HG02759 (cell line): Measurements from ENCODE around the gene TWSG1.

Experiments
- ATAC-seq: cut with Tn5 transposase; IDR thresholded peaks from one replicate; pipeline ENCODE4 v1.9.1; 2021; ENCODE audit warnings: mild to moderate bottlenecking, moderate library complexity; ENCODE audit not compliant: unreplicated experiment

Gene TWSG1

DNA sequence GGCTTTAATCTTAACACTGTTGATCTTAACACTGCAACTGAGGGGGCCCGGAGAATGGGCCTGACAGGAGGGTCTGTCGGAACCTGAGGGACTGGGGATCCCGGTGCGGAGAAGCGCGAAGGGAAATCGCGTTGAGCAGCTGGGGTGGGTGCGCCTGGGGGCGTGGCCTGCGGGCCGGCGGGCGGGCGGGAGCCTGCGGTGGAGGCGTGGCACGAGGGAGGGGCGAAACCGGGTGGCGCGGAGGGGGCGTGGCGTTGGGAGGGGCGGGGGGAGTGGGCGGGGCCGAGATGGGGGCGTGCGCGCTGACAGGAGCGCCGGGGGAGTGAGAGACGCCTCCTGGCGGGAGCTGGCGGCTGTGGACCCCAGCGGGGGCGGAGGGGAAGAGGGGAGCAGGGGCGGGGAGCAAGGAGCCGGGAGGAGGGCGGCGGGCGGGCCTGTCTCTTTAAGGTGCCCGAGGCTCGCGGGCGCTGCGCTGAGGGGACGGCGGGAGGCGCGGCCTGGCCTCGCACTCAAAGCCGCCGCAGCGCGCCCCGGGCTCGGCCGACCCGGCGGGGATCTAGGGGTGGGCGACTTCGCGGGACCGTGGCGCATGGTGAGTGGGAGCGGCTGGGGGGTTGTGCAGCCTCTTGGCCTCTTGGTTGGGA, at the start of gene TWSG1:
TWSG1 (plus strand) TSS at position 445 of the 644 bp plus-strand sequence. CDS start 2,457 bp downstream, outside the sequence.
- peak; percentile 84 for ATAC-seq

DNA sequence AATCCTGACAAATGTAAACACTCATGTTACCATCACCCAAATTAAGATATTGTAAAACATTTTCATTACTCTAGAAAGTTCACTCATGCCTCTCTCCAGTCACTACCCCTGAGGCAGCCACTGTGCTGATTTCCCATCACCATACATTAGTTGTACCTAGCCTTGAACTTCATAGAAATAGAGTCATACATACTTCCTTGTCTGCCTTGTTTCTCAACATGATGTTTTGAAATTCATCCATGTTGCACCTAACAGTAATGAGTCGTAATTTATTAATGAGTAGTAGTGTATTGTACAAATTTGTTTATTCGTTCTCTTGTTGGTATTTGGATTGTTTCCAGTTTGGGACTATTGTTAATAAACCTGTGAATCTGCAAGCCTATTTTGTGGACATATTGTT, 49.0 kb upstream of the TWSG1 start:
- no peak for ATAC-seq

DNA sequence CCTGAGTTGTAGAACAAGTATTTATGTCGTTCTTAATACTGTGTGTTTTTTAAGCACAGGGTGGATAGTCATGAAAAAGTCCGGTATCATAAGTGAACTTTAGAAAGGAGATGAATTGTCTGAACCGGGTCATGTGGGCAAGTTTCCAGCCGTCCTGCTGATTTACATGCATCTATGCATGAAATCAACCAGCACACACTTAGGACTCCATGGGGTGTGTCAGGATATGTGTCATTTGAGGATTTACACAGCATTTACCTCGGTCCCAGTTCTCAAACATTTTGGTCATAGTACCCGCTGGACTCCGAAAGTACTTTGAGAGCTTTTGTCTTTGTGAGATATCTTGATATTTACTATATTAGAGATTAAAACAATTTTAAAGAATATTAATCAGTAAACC, 47.5 kb upstream of the TWSG1 start:
- no peak for ATAC-seq

DNA sequence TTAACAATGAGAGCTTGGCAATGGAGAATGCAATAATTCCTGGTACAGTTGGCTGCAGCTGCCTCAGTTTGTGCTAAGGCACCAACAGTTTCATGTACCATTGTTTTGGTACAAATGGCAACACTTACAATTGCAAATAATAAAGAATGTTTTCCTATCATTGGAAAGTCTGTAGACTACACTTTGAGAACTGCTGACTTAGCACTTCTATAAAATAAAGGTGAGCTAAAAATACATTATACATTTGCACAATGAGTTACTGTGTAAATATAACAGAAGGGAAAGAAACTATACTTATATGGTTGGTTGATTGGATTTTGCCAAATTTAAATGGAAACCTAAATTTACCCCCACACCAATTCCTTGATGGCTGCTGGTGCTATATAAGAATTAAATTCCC, 44.9 kb upstream of the TWSG1 start:
- no peak for ATAC-seq

- ATAC-seq, result no peak
Observed at GRCh38 chr18:9290156-9290555, 44.4 kb upstream of the TWSG1 start.

DNA sequence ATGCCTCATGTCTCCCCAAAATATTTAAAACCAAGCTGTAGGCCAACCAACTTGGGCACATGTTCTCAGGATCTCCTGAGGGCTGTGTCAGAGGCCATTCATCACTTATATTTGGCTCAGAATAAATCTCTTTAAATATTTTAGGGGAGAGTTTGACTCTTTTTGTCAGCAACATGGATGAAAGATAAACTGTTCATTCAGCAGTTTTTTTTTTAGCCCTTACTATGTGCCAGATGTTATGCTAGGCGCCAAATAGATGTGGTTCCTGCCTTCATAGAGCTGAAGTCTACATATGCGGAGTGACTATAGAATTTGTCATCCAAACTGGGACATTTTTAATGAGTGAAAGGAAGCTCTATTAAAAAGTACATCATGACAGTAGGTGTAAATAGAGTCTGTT, 42.5 kb upstream of the TWSG1 start:
- no peak for ATAC-seq

DNA sequence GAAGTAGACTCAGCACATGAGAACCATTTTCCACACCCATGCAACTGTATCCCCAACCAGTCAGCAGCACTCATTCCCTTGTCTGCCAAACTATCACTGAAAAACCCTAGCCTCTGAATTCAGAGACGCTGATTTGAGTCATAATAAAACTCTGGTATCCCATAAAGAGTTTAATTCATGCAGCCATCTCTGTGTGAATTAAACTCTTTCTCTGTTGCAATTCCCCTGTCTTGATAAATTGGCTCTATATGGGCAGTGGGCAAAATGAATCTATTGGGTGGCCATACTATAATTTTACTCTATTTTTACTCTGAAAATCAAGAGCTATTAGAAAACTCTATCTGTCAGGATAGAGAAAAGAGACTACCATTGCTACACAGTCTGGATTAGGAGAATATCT, 40.6 kb upstream of the TWSG1 start:
- no peak for ATAC-seq

GRCh38 chr18:9296233-9297006, 38.2 kb upstream of the TWSG1 start:
- no peak for ATAC-seq

DNA sequence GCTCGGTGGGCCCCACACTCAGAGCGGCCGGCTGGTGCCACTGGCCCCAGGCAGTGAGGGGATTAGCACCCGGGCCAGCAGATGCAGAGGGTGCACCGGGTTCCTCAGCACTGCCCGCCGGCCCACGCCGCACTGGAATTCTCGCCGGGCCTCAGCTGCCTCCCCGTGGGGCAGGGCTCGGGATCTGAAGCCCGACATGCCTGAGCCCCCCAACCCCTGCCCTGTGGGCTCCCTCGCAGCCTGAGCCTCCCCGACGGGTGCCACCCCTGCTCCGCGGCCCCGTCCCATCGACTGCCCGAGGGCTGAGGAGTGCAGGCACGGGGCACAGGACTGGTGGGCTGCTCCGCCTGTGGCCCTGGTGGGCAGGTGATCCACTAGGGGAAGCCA, 37.6 kb upstream of the TWSG1 start:
- ATAC-seq, result no peak

GRCh38 chr18:9304388-9305070, 30.0 kb upstream of the TWSG1 start:
- ATAC-seq, result no peak

DNA sequence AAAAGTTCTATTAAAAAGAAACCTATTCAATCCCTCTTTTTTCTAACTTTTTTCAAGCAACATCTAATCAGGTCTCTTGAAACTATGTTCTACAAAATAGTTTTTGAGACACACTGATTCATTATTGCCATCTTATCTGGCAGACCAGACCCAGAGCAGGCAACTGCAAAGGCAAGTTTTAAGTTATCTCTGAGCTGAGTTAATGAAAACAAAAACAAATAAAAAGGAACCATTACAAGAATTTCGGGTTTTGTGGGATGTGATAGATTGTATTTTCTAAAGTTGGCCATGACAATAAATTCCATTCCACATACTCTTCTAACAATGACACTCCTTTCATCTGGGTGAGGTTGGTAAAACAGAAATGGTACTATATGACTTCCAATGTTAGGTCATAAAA, 15.2 kb upstream of the TWSG1 start:
- ATAC-seq, result no peak

GRCh38 chr18:9321017-9321452, 13.5 kb upstream of the TWSG1 start:
- ATAC-seq, result no peak

GRCh38 chr18:9321736-9322135, 12.8 kb upstream of the TWSG1 start:
- ATAC-seq, result no peak

DNA sequence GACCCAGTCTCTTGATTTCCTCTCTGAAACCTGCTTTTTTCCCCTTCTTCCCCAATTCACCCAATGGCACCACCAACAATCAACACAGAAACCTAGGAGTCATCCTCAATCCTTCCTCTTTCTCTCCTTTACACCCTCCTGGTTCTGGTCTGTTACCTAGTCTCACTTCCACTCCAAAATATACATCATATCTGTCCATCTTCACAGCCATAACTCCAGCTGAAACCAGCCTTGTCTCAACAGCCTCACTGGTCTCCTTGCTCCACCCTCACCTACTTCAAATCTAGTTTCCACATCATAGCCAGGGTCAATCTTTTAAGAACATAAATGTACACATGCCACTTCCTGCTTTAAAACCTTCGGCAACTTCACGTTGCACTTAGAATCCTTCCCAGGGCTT, 11.8 kb upstream of the TWSG1 start:
- no peak for ATAC-seq

GRCh38 chr18:9323750-9324445, 10.7 kb upstream of the TWSG1 start:
- ATAC-seq, result no peak

DNA sequence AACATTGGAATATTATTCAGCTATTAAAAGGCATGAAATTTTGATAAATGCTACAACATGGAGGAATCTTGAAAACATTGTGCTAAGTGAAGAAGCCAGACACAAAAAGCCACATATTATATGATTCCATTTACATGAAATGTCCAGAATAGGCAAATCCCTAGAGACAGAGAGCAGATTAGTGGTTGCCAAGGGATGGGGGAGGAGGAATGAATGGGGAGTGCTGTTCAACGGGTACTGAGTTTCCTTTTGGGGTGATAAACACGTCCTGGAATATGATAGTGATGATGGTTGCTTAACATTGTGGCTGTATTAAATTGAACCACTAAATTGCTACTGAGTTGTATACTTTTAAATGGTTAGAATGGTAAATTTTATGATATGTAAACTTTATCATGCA, 8.9 kb upstream of the TWSG1 start:
- ATAC-seq, result no peak

DNA sequence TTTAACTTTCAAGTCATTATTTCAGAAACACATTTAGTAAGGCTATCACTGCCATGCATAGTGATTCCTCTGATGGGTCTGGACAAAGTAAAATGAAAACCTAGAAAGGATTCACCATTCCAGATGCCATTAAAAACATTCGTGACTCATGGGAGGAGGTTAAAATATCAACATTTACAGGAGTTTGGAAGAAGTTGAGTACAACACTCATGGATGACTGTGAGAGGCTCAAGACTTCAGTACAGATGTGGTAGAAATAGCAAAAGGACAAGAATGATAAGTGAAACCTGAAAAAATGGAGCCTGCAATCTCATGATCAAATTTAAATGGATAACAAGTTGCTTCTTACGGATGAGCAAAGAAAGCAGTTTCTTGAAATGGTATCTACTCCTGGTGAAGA, 5.8 kb upstream of the TWSG1 start:
- ATAC-seq, result no peak

DNA sequence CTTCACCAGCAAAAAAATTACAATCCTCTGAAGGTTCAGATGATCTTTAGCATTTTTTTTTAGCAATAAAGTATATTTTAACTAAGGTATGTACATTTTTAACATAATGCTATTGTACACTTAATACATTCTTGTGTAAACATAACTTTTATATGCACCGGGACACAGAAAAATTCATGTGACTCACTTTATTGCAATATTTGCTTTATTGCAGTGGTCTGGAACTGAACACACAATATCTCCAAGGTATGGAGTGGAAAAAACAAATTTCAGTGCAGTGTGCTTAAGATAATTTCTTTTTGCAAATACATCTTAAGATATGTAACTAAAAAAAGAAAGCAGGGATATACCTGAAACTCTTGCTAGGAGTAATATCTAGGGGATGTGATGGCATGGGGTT, 5.1 kb upstream of the TWSG1 start:
- no peak for ATAC-seq

GRCh38 chr18:9330419-9330818, 4.2 kb upstream of the TWSG1 start:
- no peak for ATAC-seq

- peak; percentile 38 for ATAC-seq
Observed at GRCh38 chr18:9333441-9334328, 888 bp upstream of the TWSG1 start.
